ENCODE measurements around the gene MSANTD1.
A peak's percentile ranks its signal among the peaks of the same experiment; 100 is the strongest.

The MSANTD1 gene

GRCh38 chr4:3248811-3249661 is at the start of gene MSANTD1:
MSANTD1 (plus strand) TSS chr4:3249159; CDS start chr4:3249223, 64 bp downstream.
- DNase-seq (ENCODE audit: low read depth) = peak; percentile 36

- no peak for DNase-seq (ENCODE audit: low read depth)
These were observed 49.1 kb upstream of the MSANTD1 start for GRCh38 chr4:3199653-3200422.

GRCh38 chr4:3200423-3201090 is 48.4 kb upstream of the MSANTD1 start:
- DNase-seq (ENCODE audit: low read depth) = no peak

GRCh38 chr4:3201718-3202702 is 46.9 kb upstream of the MSANTD1 start:
- DNase-seq (ENCODE audit: low read depth) = no peak

- no peak for DNase-seq (ENCODE audit: low read depth)
These were observed 45.8 kb upstream of the MSANTD1 start for GRCh38 chr4:3202836-3203820.

GRCh38 chr4:3203971-3204431 is 45.0 kb upstream of the MSANTD1 start:
- DNase-seq (ENCODE audit: low read depth) = no peak

GRCh38 chr4:3205995-3206394 is 43.0 kb upstream of the MSANTD1 start:
- DNase-seq (ENCODE audit: low read depth) = no peak

GRCh38 chr4:3206439-3207100 is 42.4 kb upstream of the MSANTD1 start:
- DNase-seq (ENCODE audit: low read depth) = no peak

GRCh38 chr4:3207531-3208037 is 41.4 kb upstream of the MSANTD1 start:
- no peak for DNase-seq (ENCODE audit: low read depth)

GRCh38 chr4:3208826-3209225 is 40.1 kb upstream of the MSANTD1 start:
- DNase-seq (ENCODE audit: low read depth) = no peak

GRCh38 chr4:3209551-3210325 is 39.2 kb upstream of the MSANTD1 start:
- no peak for DNase-seq (ENCODE audit: low read depth)

- no peak for DNase-seq (ENCODE audit: low read depth)
These were observed 38.5 kb upstream of the MSANTD1 start for GRCh38 chr4:3210467-3210866.

GRCh38 chr4:3211866-3212265 is 37.1 kb upstream of the MSANTD1 start:
- DNase-seq (ENCODE audit: low read depth) = no peak

GRCh38 chr4:3212391-3213105 is 36.4 kb upstream of the MSANTD1 start:
- DNase-seq (ENCODE audit: low read depth) = no peak

- DNase-seq (ENCODE audit: low read depth) = no peak
These were observed 35.9 kb upstream of the MSANTD1 start for GRCh38 chr4:3213106-3213425.

GRCh38 chr4:3213661-3214250 is 35.2 kb upstream of the MSANTD1 start:
- DNase-seq (ENCODE audit: low read depth) = no peak

GRCh38 chr4:3215256-3215655 is 33.7 kb upstream of the MSANTD1 start:
- no peak for DNase-seq (ENCODE audit: low read depth)

GRCh38 chr4:3215733-3216132 is 33.2 kb upstream of the MSANTD1 start:
- DNase-seq (ENCODE audit: low read depth) = no peak

Measured in stromal cell of bone marrow (primary cell).